ENCODE data around the gene METTL27.

GRCh38 chr7:73838642-73839041 lies 3.7 kb downstream of the METTL27 start:
- TF ChIP-seq CTCF (IDR thresholded peaks at IDR 0.05 in 8 of 11, conservative IDR thresholded peaks at IDR 0.05 in 3 of 11) (no peak), POLR2A (IDR thresholded peaks at IDR 0.05) (no peak), POLR2AphosphoS5 (IDR thresholded peaks at IDR 0.05) (no peak)

Data from spleen (tissue), 7 donors.